DOHH2 (cell line): ENCODE data around the gene ALOX5AP.

Source experiments
- EZH2phosphoT487 ChIP-seq: fragments of 200-600 bp; sonication (generic); IDR thresholded peaks from 2 replicates; pipeline ENCODE4 v1.6.1; 2017; ENCODE audit warnings: borderline replicate concordance, mild to moderate bottlenecking, antibody characterized with exemption, low read length, moderate library complexity, mixed read lengths
- TF ChIP-seq, protein P1 (sequence below): fragments of 200-600 bp; sonication (generic); IDR thresholded peaks from one replicate; pipeline ENCODE4 v1.5.1; 2014; ENCODE audit warnings: antibody characterized with exemption, mild to moderate bottlenecking, low read depth, low read length; ENCODE audit not compliant: poor library complexity, severe bottlenecking

DNA sequence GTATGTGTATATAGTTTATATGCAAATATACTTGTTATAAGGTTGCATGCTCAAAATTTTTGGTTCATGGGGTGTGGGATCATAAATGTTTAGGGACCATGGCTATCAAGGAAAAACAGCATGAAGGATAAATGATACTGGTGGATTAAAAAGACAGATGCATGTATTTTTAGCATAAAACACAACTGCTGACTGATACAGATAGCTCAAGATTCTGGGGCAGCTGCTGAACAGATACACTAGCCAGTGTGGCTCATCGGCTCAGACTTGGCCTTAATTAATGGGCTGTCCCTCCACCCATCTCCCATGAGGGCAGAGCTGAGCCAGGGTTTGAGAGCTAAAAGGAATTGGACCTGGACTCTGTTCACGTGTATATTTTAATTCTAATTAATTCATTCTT, 11.4 kb downstream of the ALOX5AP start:
- TF ChIP-seq, protein P1, sequence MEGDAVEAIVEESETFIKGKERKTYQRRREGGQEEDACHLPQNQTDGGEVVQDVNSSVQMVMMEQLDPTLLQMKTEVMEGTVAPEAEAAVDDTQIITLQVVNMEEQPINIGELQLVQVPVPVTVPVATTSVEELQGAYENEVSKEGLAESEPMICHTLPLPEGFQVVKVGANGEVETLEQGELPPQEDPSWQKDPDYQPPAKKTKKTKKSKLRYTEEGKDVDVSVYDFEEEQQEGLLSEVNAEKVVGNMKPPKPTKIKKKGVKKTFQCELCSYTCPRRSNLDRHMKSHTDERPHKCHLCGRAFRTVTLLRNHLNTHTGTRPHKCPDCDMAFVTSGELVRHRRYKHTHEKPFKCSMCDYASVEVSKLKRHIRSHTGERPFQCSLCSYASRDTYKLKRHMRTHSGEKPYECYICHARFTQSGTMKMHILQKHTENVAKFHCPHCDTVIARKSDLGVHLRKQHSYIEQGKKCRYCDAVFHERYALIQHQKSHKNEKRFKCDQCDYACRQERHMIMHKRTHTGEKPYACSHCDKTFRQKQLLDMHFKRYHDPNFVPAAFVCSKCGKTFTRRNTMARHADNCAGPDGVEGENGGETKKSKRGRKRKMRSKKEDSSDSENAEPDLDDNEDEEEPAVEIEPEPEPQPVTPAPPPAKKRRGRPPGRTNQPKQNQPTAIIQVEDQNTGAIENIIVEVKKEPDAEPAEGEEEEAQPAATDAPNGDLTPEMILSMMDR: no peak
- TF ChIP-seq EZH2phosphoT487: no peak
